ENCODE measurements around the gene XAF1.

DNA sequence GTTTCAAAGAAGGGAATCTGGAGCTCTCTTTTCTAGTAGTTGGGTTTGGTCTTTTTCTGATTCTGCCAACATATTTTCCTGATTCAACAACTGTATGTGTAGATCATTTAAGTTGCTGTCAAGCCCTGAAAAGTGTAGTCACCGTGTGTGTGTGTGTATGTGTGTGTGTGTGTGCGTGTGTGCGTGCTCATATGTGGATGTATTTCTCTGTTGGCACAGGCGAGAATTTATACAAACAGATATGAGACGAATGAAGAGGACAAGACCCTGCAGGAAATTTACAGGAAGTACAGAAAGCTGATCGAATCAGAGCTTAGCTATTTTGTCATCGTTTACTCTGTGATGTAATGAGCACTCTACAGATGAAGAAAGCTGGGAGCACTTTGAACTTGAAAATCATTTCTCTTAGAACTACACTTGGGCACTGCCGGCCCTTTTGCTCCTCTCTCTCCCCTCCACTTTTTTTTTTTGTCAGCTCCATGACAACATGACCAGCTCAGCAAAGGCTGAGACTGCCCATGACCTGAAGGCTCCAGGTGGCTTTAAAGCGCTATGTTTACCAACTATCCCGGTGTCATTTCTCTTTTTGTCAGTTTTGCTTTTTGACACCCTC lies 31.3 kb downstream of the XAF1 start:
- TF ChIP-seq, protein P1, sequence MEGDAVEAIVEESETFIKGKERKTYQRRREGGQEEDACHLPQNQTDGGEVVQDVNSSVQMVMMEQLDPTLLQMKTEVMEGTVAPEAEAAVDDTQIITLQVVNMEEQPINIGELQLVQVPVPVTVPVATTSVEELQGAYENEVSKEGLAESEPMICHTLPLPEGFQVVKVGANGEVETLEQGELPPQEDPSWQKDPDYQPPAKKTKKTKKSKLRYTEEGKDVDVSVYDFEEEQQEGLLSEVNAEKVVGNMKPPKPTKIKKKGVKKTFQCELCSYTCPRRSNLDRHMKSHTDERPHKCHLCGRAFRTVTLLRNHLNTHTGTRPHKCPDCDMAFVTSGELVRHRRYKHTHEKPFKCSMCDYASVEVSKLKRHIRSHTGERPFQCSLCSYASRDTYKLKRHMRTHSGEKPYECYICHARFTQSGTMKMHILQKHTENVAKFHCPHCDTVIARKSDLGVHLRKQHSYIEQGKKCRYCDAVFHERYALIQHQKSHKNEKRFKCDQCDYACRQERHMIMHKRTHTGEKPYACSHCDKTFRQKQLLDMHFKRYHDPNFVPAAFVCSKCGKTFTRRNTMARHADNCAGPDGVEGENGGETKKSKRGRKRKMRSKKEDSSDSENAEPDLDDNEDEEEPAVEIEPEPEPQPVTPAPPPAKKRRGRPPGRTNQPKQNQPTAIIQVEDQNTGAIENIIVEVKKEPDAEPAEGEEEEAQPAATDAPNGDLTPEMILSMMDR (IDR thresholded peaks at IDR 0.05; ENCODE audit: insufficient read depth, low read length, poor library complexity, severe bottlenecking): no peak
- TF ChIP-seq EZH2phosphoT487 (conservative IDR thresholded peaks at IDR 0.05; ENCODE audit: low read length): no peak

Measured in SU-DHL-6 (cell line).